Body of pancreas (tissue), 4 donors: ENCODE measurements around the gene PLS1.

Source experiments
- POLR2A ChIP-seq, 3 donors: fragments of 450-650 bp; IDR thresholded peaks; one replicate each; pipeline ENCODE4 v1.6.1; 2016; ENCODE audit warnings: antibody characterized with exemption in 3 of 3, mild to moderate bottlenecking in 2 of 3
- TF ChIP-seq, protein P1 (sequence below), 7 experiments: fragments of 450-650 bp in 4 of 7; fragments of 200-600 bp in 3 of 7; sonication (generic) in 3 of 7; IDR thresholded peaks; one replicate each; pipeline ENCODE4 v1.5.1; 2016 to 2019; ENCODE audit warnings: antibody characterized with exemption in 7 of 7

GRCh38 chr3:142651711-142652110 is 55.5 kb downstream of the PLS1 start:
- TF ChIP-seq, protein P1, sequence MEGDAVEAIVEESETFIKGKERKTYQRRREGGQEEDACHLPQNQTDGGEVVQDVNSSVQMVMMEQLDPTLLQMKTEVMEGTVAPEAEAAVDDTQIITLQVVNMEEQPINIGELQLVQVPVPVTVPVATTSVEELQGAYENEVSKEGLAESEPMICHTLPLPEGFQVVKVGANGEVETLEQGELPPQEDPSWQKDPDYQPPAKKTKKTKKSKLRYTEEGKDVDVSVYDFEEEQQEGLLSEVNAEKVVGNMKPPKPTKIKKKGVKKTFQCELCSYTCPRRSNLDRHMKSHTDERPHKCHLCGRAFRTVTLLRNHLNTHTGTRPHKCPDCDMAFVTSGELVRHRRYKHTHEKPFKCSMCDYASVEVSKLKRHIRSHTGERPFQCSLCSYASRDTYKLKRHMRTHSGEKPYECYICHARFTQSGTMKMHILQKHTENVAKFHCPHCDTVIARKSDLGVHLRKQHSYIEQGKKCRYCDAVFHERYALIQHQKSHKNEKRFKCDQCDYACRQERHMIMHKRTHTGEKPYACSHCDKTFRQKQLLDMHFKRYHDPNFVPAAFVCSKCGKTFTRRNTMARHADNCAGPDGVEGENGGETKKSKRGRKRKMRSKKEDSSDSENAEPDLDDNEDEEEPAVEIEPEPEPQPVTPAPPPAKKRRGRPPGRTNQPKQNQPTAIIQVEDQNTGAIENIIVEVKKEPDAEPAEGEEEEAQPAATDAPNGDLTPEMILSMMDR (IDR thresholded peaks at IDR 0.05), result no peak
- no peak for TF ChIP-seq POLR2A (IDR thresholded peaks at IDR 0.05)
